ENCODE data around the gene TGFBR3. TPM values are rescaled to one million over a fixed set of nuclear protein-coding genes. Genes with fewer than 3 reads are reported as not detected.

The TGFBR3 gene
- total RNA-seq, 1 experiment from 2014 or later: 14.5 TPM

DNA sequence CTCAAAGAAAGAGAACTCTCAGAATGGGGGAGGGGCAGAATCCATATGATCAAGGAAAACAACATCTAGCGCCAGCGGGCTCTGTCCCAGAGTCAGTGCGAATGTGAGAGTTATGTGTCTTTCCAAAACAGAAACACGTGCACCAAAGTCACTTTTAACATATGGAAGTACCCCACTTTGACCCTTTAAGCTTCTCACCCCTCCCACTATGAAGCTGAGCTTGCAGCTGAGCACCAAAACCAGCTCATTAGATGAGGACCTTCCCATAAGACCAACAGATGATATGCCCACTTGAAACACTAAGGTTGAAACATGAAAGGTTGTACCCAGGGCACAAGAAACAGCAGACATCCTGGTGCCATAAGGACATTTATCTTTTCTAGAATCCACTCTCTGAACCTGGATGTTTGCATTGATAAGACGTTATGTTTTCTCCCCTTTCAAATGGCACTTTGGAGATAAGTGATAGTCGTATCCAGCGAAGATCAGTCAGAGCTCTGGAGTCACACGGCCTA lies 171.0 kb downstream of the TGFBR3 start:
- Histone ChIP-seq H3K27me3 (ENCODE audit: control insufficient read depth, insufficient read depth, low read length) (no peaks in the 10 kb centered on the region), H3K4me3 (ENCODE audit: low read depth in 2 of 2, low read length in 2 of 2) (no peak overlapping the region), H3K27ac (ENCODE audit: low read length) (no peak overlapping the region; the same call in 1 of the 2 replicates), H3K36me3 (ENCODE audit: control insufficient read depth, insufficient read depth, low read length) (no peaks in the 10 kb centered on the region), H3K9me3 (ENCODE audit: control insufficient read depth, insufficient read depth, low read depth, low read length) (no peaks in the 10 kb centered on the region), H3K4me1 (ENCODE audit: control insufficient read depth, insufficient read depth, low read length) (no peaks in the 10 kb centered on the region)
- intact Hi-C loops (cut with micrococcal nuclease; ENCODE audit: unreplicated experiment): no loop called here
- ATAC-seq (no peak), DNase-seq (ENCODE audit: low read depth, low spot score) (no peak)
- ChIA-PET POLR2A (no interaction called here), CTCF (no interaction called here)
- no TSS peak for BruUV-seq (replicated peaks)
- TF ChIP-seq, protein P1, sequence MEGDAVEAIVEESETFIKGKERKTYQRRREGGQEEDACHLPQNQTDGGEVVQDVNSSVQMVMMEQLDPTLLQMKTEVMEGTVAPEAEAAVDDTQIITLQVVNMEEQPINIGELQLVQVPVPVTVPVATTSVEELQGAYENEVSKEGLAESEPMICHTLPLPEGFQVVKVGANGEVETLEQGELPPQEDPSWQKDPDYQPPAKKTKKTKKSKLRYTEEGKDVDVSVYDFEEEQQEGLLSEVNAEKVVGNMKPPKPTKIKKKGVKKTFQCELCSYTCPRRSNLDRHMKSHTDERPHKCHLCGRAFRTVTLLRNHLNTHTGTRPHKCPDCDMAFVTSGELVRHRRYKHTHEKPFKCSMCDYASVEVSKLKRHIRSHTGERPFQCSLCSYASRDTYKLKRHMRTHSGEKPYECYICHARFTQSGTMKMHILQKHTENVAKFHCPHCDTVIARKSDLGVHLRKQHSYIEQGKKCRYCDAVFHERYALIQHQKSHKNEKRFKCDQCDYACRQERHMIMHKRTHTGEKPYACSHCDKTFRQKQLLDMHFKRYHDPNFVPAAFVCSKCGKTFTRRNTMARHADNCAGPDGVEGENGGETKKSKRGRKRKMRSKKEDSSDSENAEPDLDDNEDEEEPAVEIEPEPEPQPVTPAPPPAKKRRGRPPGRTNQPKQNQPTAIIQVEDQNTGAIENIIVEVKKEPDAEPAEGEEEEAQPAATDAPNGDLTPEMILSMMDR (IDR thresholded peaks at IDR 0.05): no peak
- TF ChIP-seq SIN3A (IDR thresholded peaks at IDR 0.05; ENCODE audit: borderline replicate concordance, insufficient read depth, low read depth, low read length): no peak
- TF ChIP-seq TCF7L2 (IDR thresholded peaks at IDR 0.05; ENCODE audit: low read depth, low read length): no peak
- TF ChIP-seq POLR2AphosphoS5 (IDR thresholded peaks at IDR 0.05; ENCODE audit: low read depth, low read length): no peak
- TF ChIP-seq, protein P2, sequence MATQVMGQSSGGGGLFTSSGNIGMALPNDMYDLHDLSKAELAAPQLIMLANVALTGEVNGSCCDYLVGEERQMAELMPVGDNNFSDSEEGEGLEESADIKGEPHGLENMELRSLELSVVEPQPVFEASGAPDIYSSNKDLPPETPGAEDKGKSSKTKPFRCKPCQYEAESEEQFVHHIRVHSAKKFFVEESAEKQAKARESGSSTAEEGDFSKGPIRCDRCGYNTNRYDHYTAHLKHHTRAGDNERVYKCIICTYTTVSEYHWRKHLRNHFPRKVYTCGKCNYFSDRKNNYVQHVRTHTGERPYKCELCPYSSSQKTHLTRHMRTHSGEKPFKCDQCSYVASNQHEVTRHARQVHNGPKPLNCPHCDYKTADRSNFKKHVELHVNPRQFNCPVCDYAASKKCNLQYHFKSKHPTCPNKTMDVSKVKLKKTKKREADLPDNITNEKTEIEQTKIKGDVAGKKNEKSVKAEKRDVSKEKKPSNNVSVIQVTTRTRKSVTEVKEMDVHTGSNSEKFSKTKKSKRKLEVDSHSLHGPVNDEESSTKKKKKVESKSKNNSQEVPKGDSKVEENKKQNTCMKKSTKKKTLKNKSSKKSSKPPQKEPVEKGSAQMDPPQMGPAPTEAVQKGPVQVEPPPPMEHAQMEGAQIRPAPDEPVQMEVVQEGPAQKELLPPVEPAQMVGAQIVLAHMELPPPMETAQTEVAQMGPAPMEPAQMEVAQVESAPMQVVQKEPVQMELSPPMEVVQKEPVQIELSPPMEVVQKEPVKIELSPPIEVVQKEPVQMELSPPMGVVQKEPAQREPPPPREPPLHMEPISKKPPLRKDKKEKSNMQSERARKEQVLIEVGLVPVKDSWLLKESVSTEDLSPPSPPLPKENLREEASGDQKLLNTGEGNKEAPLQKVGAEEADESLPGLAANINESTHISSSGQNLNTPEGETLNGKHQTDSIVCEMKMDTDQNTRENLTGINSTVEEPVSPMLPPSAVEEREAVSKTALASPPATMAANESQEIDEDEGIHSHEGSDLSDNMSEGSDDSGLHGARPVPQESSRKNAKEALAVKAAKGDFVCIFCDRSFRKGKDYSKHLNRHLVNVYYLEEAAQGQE (IDR thresholded peaks at IDR 0.05; ENCODE audit: insufficient read depth in 1 of 2, low read depth in 2 of 2, low read length in 1 of 2): no peak
- in situ Hi-C loops (cut with HindIII; ENCODE audit: low pct_unique_long_range_greater_than_20kb, low sequenced_read_pairs): no loop called here

DNA sequence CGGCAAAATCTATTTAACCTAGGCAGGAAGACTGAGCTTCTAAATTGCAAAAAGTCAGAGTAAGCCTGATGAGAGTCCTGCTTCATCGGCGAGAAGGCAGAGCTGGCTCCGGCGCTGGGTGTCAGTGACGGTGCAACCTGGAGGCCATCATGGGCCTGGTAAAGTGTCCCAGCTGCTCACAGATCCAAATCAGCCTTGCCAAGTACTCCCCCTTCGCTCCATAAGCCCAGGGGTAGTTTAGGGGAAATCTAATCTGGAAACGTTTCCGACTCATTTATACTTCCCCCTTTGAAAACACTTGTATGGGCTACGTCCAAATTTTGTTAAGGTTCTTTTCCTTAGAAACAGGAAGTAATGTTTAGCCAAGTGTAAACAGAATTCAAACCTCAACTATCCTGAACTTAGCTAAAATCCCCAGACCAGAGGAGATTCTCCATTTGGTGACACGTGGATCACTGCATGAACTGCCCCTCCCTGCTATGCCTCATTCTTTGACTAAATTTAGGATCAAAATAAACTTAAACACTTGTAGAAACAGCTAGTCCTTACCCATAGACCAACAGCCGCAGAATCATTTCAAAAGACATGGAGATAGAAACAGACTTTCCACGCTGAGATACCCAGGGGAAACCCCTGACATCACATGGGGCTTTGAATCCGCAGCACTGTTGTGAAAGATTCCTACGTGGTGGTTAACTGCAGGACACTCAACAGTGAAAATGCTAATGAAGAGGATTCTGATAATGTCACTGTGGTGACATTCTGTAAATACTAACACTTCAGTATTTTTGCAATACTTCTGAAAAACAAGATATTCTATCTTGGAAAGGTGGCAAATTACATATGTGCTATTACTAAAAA lies 172.7 kb downstream of the TGFBR3 start:
- intact Hi-C loops (cut with micrococcal nuclease; ENCODE audit: unreplicated experiment): no loop called here
- no peak overlapping the region for H3K27ac ChIP-seq (ENCODE audit: low read length)
- in situ Hi-C loops (cut with HindIII; ENCODE audit: low pct_unique_long_range_greater_than_20kb, low sequenced_read_pairs): no loop called here

More for the DNA sequence above, 172.7 kb downstream of the TGFBR3 start:
- DNase-seq (ENCODE audit: low read depth, low spot score) (no peak), ATAC-seq (no peak)
- TF ChIP-seq TCF7L2 (IDR thresholded peaks at IDR 0.05; ENCODE audit: low read depth, low read length) (no peak), SIN3A (IDR thresholded peaks at IDR 0.05; ENCODE audit: borderline replicate concordance, insufficient read depth, low read depth, low read length) (no peak), POLR2AphosphoS5 (IDR thresholded peaks at IDR 0.05; ENCODE audit: low read depth, low read length) (no peak)
- TF ChIP-seq, protein P1 (IDR thresholded peaks at IDR 0.05): no peak
- TF ChIP-seq, protein P2 (IDR thresholded peaks at IDR 0.05; ENCODE audit: insufficient read depth in 1 of 2, low read depth in 2 of 2, low read length in 1 of 2): no peak
- no peaks in the 10 kb centered on the region for H3K27me3 ChIP-seq (ENCODE audit: control insufficient read depth, insufficient read depth, low read length)
- H3K4me3 ChIP-seq (ENCODE audit: low read depth in 2 of 2, low read length in 2 of 2): no peak overlapping the region
- no peaks in the 10 kb centered on the region for H3K9me3 ChIP-seq (ENCODE audit: control insufficient read depth, insufficient read depth, low read depth, low read length)
- no peaks in the 10 kb centered on the region for H3K36me3 ChIP-seq (ENCODE audit: control insufficient read depth, insufficient read depth, low read length)
- BruUV-seq (replicated peaks): no TSS peak
- H3K4me1 ChIP-seq (ENCODE audit: control insufficient read depth, insufficient read depth, low read length): no peaks in the 10 kb centered on the region
- ChIA-PET CTCF (no interaction called here), POLR2A (no interaction called here)

All from Panc1 (cell line).